ENCODE data around the gene C1QTNF3.

DNA sequence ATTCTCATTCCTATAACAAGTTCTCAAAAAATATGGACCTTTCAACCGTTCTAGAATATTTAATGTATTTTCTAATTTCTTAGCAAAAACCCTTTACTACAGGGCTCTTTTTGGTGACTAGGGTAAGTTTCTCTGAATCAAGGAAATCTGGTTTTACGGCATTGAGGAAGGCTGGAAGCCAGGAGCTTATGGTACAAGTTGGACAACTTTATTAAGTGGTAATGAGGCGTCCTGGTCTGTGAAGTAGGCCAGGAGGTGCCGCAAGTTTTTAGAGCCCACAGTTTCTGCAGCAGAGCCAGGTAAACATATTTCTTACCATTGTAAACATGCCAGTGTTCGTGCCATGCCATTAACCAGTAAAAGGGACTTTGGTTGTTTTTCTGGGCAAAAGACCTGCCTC is 14.6 kb upstream of the C1QTNF3 start:
- TF ChIP-seq, protein P1, sequence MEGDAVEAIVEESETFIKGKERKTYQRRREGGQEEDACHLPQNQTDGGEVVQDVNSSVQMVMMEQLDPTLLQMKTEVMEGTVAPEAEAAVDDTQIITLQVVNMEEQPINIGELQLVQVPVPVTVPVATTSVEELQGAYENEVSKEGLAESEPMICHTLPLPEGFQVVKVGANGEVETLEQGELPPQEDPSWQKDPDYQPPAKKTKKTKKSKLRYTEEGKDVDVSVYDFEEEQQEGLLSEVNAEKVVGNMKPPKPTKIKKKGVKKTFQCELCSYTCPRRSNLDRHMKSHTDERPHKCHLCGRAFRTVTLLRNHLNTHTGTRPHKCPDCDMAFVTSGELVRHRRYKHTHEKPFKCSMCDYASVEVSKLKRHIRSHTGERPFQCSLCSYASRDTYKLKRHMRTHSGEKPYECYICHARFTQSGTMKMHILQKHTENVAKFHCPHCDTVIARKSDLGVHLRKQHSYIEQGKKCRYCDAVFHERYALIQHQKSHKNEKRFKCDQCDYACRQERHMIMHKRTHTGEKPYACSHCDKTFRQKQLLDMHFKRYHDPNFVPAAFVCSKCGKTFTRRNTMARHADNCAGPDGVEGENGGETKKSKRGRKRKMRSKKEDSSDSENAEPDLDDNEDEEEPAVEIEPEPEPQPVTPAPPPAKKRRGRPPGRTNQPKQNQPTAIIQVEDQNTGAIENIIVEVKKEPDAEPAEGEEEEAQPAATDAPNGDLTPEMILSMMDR (IDR thresholded peaks at IDR 0.05), result no peak
- TF ChIP-seq POLR2A (IDR thresholded peaks at IDR 0.05), result no peak
